ENCODE results near the gene CNN2. TPM values are rescaled to one million over a fixed set of nuclear protein-coding genes. Genes with fewer than 3 reads are reported as not detected.
A peak's percentile ranks its signal among the peaks of the same experiment; 100 is the strongest.

CNN2 gene
- total and polyA plus RNA-seq, 2 of the 8 experiments (the other 6 are each of a cell fraction or from before 2014, with no cell fraction given): 189 to 551 TPM

GRCh38 chr19:1066748-1067340 lies 40.4 kb downstream of the CNN2 start, which contains the start of gene ARHGAP45:
Gene ARHGAP45, plus strand, starts transcription at chr19:1067167. Its CDS starts 239 bp downstream, at chr19:1067406.
- H3K4me1 ChIP-seq (replicated peaks in 1 of 4; ENCODE audit: control insufficient read depth in 3 of 4, insufficient read depth in 4 of 4, low read length in 3 of 4): peaks cover 0 to 30% (median 21%) of the 10 kb centered on the region in 4 experiments; a peak in 6 of 7 replicates
- 0 out of 2 replicates have a peak within 1 kb of the TSS, but pooled peaks have one; percentile 84 for H2BK12ac ChIP-seq (ENCODE audit: low read depth, low read length)
- H3K18ac ChIP-seq (ENCODE audit: extremely low read depth, low read length): peak within 1 kb of the TSS; percentile 60; the same call in 1 of the 2 replicates
- H3K27me3 ChIP-seq (replicated peaks in 1 of 4; ENCODE audit: control insufficient read depth in 3 of 4, extremely low read depth in 1 of 4, insufficient read depth in 3 of 4, low read length in 3 of 4): peaks cover 0 to 30% (median 20%) of the 10 kb centered on the region in 4 experiments; a peak in 5 of 7 replicates
- no peak within 1 kb of the TSS for H2AK5ac ChIP-seq (ENCODE audit: low read depth, low read length)
- WGBS, 2 experiments (ENCODE audit: extremely low coverage in 1 of 2, insufficient coverage in 1 of 2, insufficient read length in 1 of 2, insufficient replicate concordance in 2 of 2, low coverage in 1 of 2, low lambda C conversion rate in 2 of 2, missing lambda C conversion rate in 1 of 2): 4% methylated on average over 38 of the region's 61 CpGs; no CpG with 5 or more reads in 1 of the 2 experiments
- no peaks in the 10 kb centered on the region for H3K79me1 ChIP-seq (ENCODE audit: low read depth, low read length)
- peak within 1 kb of the TSS; percentile 85 for H4K91ac ChIP-seq (replicated peaks; ENCODE audit: insufficient read length, low read length)
- H2BK15ac ChIP-seq (ENCODE audit: low read length): peak within 1 kb of the TSS; percentile 61; the same call in 1 of the 2 replicates
- no peak within 1 kb of the TSS for H3K56ac ChIP-seq (replicated peaks; ENCODE audit: insufficient read length, low read depth, low read length)
- peaks cover 0 to 15% of the 10 kb centered on the region in 2 experiments; a peak in 2 of 4 replicates for H3K9me3 ChIP-seq (ENCODE audit: insufficient read depth in 2 of 2, low read depth in 1 of 2, low read length in 1 of 2)
- peak within 1 kb of the TSS; percentile 60; the same call in 1 of the 2 replicates for H2BK5ac ChIP-seq (ENCODE audit: low read depth, low read length)
- H4K20me1 ChIP-seq (replicated peaks in 1 of 2; ENCODE audit: control insufficient read depth in 1 of 2, insufficient read depth in 2 of 2, low read length in 2 of 2): peaks cover 0 to 7% of the 10 kb centered on the region in 2 experiments
- H4K8ac ChIP-seq (ENCODE audit: extremely low read depth, insufficient read depth, low read length): peak within 1 kb of the TSS; percentile 80
- peak within 1 kb of the TSS; percentile 24 to 68 (median 30) for H3K4me3 ChIP-seq (ENCODE audit: extremely low read depth in 1 of 4, insufficient read depth in 2 of 4, low read depth in 3 of 4, low read length in 4 of 4)
- H3K4me2 ChIP-seq (ENCODE audit: insufficient read depth in 1 of 2, low read depth in 2 of 2, low read length in 2 of 2): peak within 1 kb of the TSS; percentile 35 to 74
- no peak within 1 kb of the TSS for H2BK20ac ChIP-seq (ENCODE audit: low read length)
- H2BK120ac ChIP-seq (replicated peaks; ENCODE audit: low read depth, low read length): no peak within 1 kb of the TSS
- no peak within 1 kb of the TSS for H2AFZ ChIP-seq (ENCODE audit: low read length)
- peaks cover 14% of the 10 kb centered on the region; the same call in 1 of the 2 replicates for H3K23me2 ChIP-seq (ENCODE audit: low read depth, low read length)
- no peaks in the 10 kb centered on the region for H3K79me2 ChIP-seq (ENCODE audit: control insufficient read depth in 1 of 2, insufficient read depth in 2 of 2, low read length in 2 of 2)
- H3K27ac ChIP-seq (ENCODE audit: low read depth, low read length): no peak within 1 kb of the TSS
- no peak within 1 kb of the TSS for H3K9ac ChIP-seq (replicated peaks in 1 of 4; ENCODE audit: extremely low read depth in 1 of 4, low read depth in 3 of 4, low read length in 3 of 4)
- peak within 1 kb of the TSS; percentile 67 for H3K4ac ChIP-seq (replicated peaks; ENCODE audit: insufficient read length, low read depth, low read length)
- no peak within 1 kb of the TSS for H3K14ac ChIP-seq (ENCODE audit: insufficient read length)
- CTCF ChIA-PET (ENCODE audit: partially characterized antibody): interaction anchor here (0.8 to 5.2 kb wide), 11 partner anchors 9 to 174 kb away, joined by 3 to 54 read pairs (median 4); partner anchors contain the start of genes ABCA7, ATP5F1D and GRIN3B
- DNase-seq (ENCODE audit: low read depth in 1 of 2, low spot score in 2 of 2) (peak in 1 of 2 experiments; percentile 79), FAIRE-seq (no peak)
- no peaks in the 10 kb centered on the region for H3K36me3 ChIP-seq (ENCODE audit: control insufficient read depth in 2 of 4, insufficient read depth in 4 of 4, low read length in 3 of 4)
- H3K23ac ChIP-seq (ENCODE audit: insufficient read length): no peak within 1 kb of the TSS
- no peak within 1 kb of the TSS for H4K5ac ChIP-seq (ENCODE audit: insufficient read length, low read depth, low read length)
- POLR2A ChIA-PET (ENCODE audit: partially characterized antibody): interaction anchor here (0.7 to 6.9 kb wide), 16 partner anchors 9 to 202 kb away, joined by 3 to 97 read pairs (median 5); partner anchors contain the start of genes ABCA7, CIRBP, CNN2 and RNU6-2
- peak; percentile 55 for TF ChIP-seq USF2 (IDR thresholded peaks at IDR 0.05; ENCODE audit: low read length)
- no peak for TF ChIP-seq TEAD4 (IDR thresholded peaks at IDR 0.05; ENCODE audit: low read depth, low read length)
- TF ChIP-seq FOSL1 (IDR thresholded peaks at IDR 0.05; ENCODE audit: insufficient read depth, low read depth, low read length): no peak
- no peak for TF ChIP-seq HDAC2 (IDR thresholded peaks at IDR 0.05; ENCODE audit: borderline replicate concordance in 1 of 2, low read depth in 2 of 2, low read length in 2 of 2)
- peak; percentile 64; the same call in 1 of the 2 replicates for TF ChIP-seq KDM1A (IDR thresholded peaks at IDR 0.05; ENCODE audit: borderline replicate concordance, low read length)
- TF ChIP-seq ATF3 (IDR thresholded peaks at IDR 0.05; ENCODE audit: insufficient read depth, low read depth, low read length): no peak
- TF ChIP-seq ATF2 (IDR thresholded peaks at IDR 0.05; ENCODE audit: low read length): no peak

Measured in H1 (cell line).